Measurements from ENCODE around the gene EXOC1L. TPM values are rescaled to one million over a fixed set of nuclear protein-coding genes. Genes with fewer than 3 reads are reported as not detected.

EXOC1L gene
- total and polyA plus RNA-seq, 8 donors, result not detected

DNA sequence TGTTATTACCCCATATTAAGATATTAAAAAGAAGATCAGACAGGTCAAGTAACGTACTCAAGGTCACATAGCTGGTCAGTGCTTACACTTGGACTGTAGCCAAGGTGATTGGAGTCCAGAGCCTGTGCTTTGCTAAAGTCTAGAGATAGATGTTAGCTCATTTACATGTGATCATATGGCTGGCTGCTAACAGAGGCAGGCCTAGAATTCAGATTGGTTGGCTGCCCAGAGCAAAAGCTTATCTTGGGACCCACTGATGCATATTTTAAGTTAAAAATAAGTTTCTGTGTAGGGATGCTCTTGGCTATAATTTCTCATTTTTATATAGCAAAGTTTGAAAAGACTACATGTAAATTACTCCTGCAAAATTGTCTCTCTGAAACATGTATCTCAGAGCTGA is 18.1 kb upstream of the EXOC1L start:
- no peak for DNase-seq
- Histone ChIP-seq H3K27me3 (no peaks in the 10 kb centered on the region), H3K4me3 (no peak overlapping the region), H3K9me3 (no peaks in the 10 kb centered on the region), H3K27ac (no peak overlapping the region), H3K36me3 (no peaks in the 10 kb centered on the region), H3K4me1 (no peaks in the 10 kb centered on the region)
- 5 to 15% methylated on average over 1 of the region's 1 CpG for WGBS, 2 donors
- TF ChIP-seq CTCF (IDR thresholded peaks at IDR 0.05), result no peak
- ATAC-seq, result no peak
- intact Hi-C loops (cut with DNase I), result no loop called here
- FAIRE-seq, result no peak

GRCh38 chr4:55807556-55807955 is 12.0 kb upstream of the EXOC1L start:
- Histone ChIP-seq H3K27ac (no peak overlapping the region), H3K9me3 (no peaks in the 10 kb centered on the region), H3K27me3 (no peaks in the 10 kb centered on the region), H3K4me1 (no peaks in the 10 kb centered on the region), H3K4me3 (no peak overlapping the region), H3K36me3 (no peaks in the 10 kb centered on the region)
- intact Hi-C loops (cut with DNase I), result no loop called here
- ATAC-seq (no peak), DNase-seq (no peak), FAIRE-seq (no peak)
- TF ChIP-seq CTCF (IDR thresholded peaks at IDR 0.05), result no peak

- H3K36me3 ChIP-seq, result no peaks in the 10 kb centered on the region
- no peaks in the 10 kb centered on the region for H3K9me3 ChIP-seq
- FAIRE-seq, result no peak
- 36 to 40% methylated on average over 2 of the region's 2 CpGs for WGBS, 2 donors
- ATAC-seq, result no peak
- intact Hi-C loops (cut with DNase I), result no loop called here
- no peaks in the 10 kb centered on the region for H3K27me3 ChIP-seq
- no peaks in the 10 kb centered on the region for H3K4me1 ChIP-seq
- TF ChIP-seq CTCF (IDR thresholded peaks at IDR 0.05), result no peak
- DNase-seq, result no peak
- no peak overlapping the region for H3K4me3 ChIP-seq
- H3K27ac ChIP-seq, result no peak overlapping the region
Observed at GRCh38 chr4:55808186-55808585, 11.4 kb upstream of the EXOC1L start.

GRCh38 chr4:55808632-55809031 is 11.0 kb upstream of the EXOC1L start:
- no peak for ATAC-seq
- H3K27ac ChIP-seq, result no peak overlapping the region
- no peaks in the 10 kb centered on the region for H3K27me3 ChIP-seq
- H3K36me3 ChIP-seq, result no peaks in the 10 kb centered on the region
- intact Hi-C loops (cut with DNase I), result no loop called here
- H3K4me1 ChIP-seq, result no peaks in the 10 kb centered on the region
- DNase-seq, result no peak
- no peak for FAIRE-seq
- no peak overlapping the region for H3K4me3 ChIP-seq
- no peaks in the 10 kb centered on the region for H3K9me3 ChIP-seq
- no peak for TF ChIP-seq CTCF (IDR thresholded peaks at IDR 0.05)
- 42% methylated on average over 5 of the region's 5 CpGs for WGBS, 2 donors

DNA sequence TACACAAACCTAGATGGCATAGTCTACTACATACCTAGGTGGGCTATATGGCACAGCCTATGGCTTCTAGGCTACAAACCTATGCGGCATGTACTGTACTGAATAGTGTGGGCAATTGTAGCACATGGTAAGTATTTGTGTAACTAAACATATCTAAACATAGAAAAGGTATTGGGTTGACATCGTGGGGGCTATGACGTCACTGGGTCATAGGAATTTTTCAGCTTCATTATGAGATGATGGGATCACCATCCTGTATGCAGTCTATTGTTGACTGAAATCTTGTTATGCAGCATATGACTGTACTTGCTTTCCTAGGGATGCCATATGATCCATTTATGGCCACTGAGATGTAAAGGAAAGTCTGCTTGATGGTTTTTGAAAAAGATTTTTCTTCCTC is 1.9 kb upstream of the EXOC1L start:
- TF ChIP-seq CTCF (IDR thresholded peaks at IDR 0.05), result no peak
- Histone ChIP-seq H3K4me1 (no peaks in the 10 kb centered on the region), H3K4me3 (no peak overlapping the region), H3K9me3 (no peaks in the 10 kb centered on the region), H3K36me3 (no peaks in the 10 kb centered on the region), H3K27ac (no peak overlapping the region), H3K27me3 (peaks cover 0 to 5% (median 0%) of the 10 kb centered on the region in 4 donors)
- ATAC-seq (no peak), DNase-seq (no peak), FAIRE-seq (no peak)
- intact Hi-C loops (cut with DNase I), result no loop called here
- 73 to 86% methylated on average over 3 of the region's 3 CpGs for WGBS, 2 donors

Measured in pancreas (tissue), 10 donors.